ENCODE measurements around the gene NOG. TPM values are rescaled to one million over a fixed set of nuclear protein-coding genes. Genes with fewer than 3 reads are reported as not detected.

The NOG gene
- total RNA-seq, 4 donors from 2014 or later: 0.81 to 1.4 (median 1.1) TPM; not detected in 1

DNA sequence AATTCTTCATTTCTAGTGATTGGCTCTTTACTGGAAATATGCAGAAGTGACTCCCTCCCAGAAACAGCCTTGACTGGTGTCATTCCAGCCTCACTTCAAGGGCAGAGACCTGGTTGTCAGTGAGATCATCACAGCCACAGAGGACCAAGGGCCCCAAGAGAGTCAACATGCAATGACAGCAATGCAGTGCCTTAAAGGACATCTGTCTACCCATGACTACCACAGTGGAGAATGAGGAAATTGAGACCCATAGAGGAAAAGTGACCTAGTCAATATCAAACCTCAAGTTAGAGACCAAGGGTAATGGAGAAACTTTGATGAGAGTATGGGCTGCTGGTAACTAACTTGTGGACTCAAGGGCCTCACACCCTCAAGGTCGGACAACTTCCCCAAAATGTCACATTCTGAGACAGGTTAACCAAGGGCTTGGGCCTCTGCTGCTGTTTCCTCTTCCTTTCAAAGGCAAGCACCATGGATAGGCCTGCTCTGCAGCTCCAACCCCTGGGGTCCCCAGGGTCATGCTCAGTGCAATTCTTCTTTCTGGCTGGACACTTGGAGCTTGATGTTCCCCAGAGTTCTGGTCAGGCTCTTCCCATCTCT is 11.3 kb downstream of the NOG start:
- Histone ChIP-seq H3K9me3 (no peaks in the 10 kb centered on the region), H3K4me1 (no peaks in the 10 kb centered on the region), H3K27me3 (no peaks in the 10 kb centered on the region), H3K36me3 (no peaks in the 10 kb centered on the region), H3K4me3 (replicated peaks in 1 of 3) (no peak overlapping the region), H3K27ac (no peak overlapping the region)
- 84 to 100% methylated on average over 1 of the region's 1 CpG for WGBS, 2 donors
- DNase-seq: no peak
- TF ChIP-seq POLR2A (IDR thresholded peaks at IDR 0.05): no peak
- TF ChIP-seq, protein P1, sequence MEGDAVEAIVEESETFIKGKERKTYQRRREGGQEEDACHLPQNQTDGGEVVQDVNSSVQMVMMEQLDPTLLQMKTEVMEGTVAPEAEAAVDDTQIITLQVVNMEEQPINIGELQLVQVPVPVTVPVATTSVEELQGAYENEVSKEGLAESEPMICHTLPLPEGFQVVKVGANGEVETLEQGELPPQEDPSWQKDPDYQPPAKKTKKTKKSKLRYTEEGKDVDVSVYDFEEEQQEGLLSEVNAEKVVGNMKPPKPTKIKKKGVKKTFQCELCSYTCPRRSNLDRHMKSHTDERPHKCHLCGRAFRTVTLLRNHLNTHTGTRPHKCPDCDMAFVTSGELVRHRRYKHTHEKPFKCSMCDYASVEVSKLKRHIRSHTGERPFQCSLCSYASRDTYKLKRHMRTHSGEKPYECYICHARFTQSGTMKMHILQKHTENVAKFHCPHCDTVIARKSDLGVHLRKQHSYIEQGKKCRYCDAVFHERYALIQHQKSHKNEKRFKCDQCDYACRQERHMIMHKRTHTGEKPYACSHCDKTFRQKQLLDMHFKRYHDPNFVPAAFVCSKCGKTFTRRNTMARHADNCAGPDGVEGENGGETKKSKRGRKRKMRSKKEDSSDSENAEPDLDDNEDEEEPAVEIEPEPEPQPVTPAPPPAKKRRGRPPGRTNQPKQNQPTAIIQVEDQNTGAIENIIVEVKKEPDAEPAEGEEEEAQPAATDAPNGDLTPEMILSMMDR (IDR thresholded peaks at IDR 0.05): no peak
- intact Hi-C loops (cut with DNase I): no loop called here

DNA sequence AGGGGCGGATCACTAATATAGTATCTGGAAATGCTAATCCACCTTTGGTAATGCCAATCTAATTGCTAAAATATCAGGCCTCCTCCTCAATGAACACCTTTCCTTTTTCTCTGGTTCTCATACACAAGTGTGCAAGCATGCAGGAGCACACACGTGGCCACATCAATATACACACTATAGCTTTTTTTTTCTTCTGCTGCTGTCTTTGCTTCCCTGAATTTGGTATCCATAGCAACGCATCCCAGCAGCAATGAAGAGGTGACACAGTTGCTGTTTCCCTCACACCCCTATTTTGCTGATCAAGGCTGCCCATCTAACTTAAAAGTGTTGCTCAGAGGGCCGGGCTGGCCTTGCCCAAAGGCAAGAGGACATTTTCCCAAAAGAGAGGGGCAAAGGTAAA is 15.4 kb downstream of the NOG start:
- intact Hi-C loops (cut with DNase I): no loop called here
- Histone ChIP-seq H3K27me3 (no peaks in the 10 kb centered on the region), H3K9me3 (no peaks in the 10 kb centered on the region), H3K36me3 (no peaks in the 10 kb centered on the region), H3K4me3 (replicated peaks in 1 of 3) (no peak overlapping the region), H3K27ac (no peak overlapping the region), H3K4me1 (no peaks in the 10 kb centered on the region)
- DNase-seq: no peak
- TF ChIP-seq POLR2A (IDR thresholded peaks at IDR 0.05): no peak
- TF ChIP-seq, protein P1 (IDR thresholded peaks at IDR 0.05): no peak
- 80 to 83% methylated on average over 4 of the region's 4 CpGs for WGBS, 2 donors

DNA sequence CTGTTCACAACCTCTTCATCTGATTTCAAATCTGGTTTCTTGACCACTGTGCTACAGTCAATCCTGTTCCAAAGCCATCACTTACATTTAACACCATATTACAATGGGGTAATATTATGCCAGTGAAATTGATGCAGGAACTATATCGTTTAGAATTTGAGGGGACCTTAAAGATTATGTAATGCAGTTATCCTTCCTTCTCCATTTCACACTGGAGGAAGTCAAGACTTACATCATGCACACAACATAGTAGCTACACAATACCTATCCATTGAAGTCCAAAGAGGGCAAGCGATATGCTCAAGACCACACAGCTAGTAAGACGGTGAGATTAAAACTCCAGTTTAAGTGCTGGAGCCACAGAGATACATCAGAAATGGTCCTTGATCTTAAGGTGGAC is 16.8 kb downstream of the NOG start:
- Histone ChIP-seq H3K9me3 (no peaks in the 10 kb centered on the region), H3K27ac (no peak overlapping the region), H3K27me3 (no peaks in the 10 kb centered on the region), H3K4me3 (replicated peaks in 1 of 3) (no peak overlapping the region), H3K4me1 (peaks cover 0 to 12% of the 10 kb centered on the region in 2 donors), H3K36me3 (no peaks in the 10 kb centered on the region)
- TF ChIP-seq POLR2A (IDR thresholded peaks at IDR 0.05): no peak
- TF ChIP-seq, protein P1 (IDR thresholded peaks at IDR 0.05): no peak
- intact Hi-C loops (cut with DNase I): no loop called here
- DNase-seq: no peak
- 94 to 95% methylated on average over 3 of the region's 3 CpGs for WGBS, 2 donors

DNA sequence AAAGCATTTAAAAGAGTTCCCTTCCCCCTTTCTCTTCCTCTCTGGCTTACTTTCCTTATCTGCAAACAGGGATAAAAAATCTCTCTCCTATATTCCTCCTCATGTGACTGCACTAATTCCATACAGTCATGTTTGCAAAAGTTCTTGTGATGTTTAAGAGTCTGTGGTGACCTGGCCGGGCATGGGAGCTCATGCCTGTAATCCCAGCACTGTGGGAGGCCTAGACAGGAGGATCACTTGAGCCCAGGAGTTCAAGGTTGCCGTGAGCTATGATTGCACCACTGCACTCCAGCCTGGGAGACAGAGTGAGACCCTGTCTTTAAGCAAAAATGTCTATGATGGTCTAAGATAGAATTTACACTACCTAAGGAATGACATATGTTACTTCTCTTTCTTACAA is 19.6 kb downstream of the NOG start:
- WGBS, 2 donors: 82 to 88% methylated on average over 2 of the region's 2 CpGs
- Histone ChIP-seq H3K9me3 (no peaks in the 10 kb centered on the region), H3K36me3 (no peaks in the 10 kb centered on the region), H3K4me3 (replicated peaks in 1 of 3) (no peak overlapping the region), H3K27ac (no peak overlapping the region), H3K27me3 (no peaks in the 10 kb centered on the region), H3K4me1 (peaks cover 7 to 26% of the 10 kb centered on the region in 2 donors)
- TF ChIP-seq, protein P1 (IDR thresholded peaks at IDR 0.05): no peak
- TF ChIP-seq POLR2A (IDR thresholded peaks at IDR 0.05): no peak
- intact Hi-C loops (cut with DNase I): no loop called here
- DNase-seq: no peak

DNA sequence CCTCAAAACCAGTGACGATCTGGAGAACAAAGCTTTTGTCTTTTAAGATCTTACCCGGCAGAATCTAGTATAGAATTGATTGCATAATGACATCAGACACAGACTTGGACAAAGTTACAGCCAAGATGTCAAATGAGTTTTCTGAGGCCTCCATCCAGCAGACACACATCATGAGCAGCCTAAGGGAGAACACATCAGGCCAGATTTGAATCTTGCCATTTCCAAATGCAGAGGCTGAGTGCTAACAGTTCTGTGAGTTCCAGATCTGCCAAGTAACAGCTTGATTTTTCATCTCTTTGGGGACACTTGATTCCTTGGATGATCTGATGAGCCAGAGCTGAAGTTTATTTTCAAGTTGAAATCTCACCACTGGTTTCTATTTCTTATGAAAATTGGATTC is 21.0 kb downstream of the NOG start:
- no peaks in the 10 kb centered on the region for H3K27me3 ChIP-seq
- no peak overlapping the region for H3K4me3 ChIP-seq (replicated peaks in 1 of 3)
- no peak for TF ChIP-seq POLR2A (IDR thresholded peaks at IDR 0.05)
- TF ChIP-seq, protein P1 (IDR thresholded peaks at IDR 0.05): no peak
- H3K9me3 ChIP-seq: no peaks in the 10 kb centered on the region
- whole genome bisulfite sequencing, 2 donors: 80 to 86% methylated on average over 2 of the region's 2 CpGs
- no peak for DNase-seq
- no peak overlapping the region for H3K27ac ChIP-seq
- intact Hi-C loops (cut with DNase I): no loop called here
- no peaks in the 10 kb centered on the region for H3K36me3 ChIP-seq
- H3K4me1 ChIP-seq: peaks cover 7 to 26% of the 10 kb centered on the region in 2 donors
